HG02642 (cell line): ENCODE measurements around the gene APOBEC3B.
"Not testable (repeated sequence)": the region's sequence is repeated elsewhere in the genome, so short reads cannot be mapped to it uniquely, and the experiment has no call there.

Experiments used
- ATAC-seq: cut with Tn5 transposase; IDR thresholded peaks from one replicate; pipeline ENCODE4 v1.9.1; 2021; ENCODE audit warnings: mild to moderate bottlenecking; ENCODE audit not compliant: unreplicated experiment, poor library complexity

Gene APOBEC3B

DNA sequence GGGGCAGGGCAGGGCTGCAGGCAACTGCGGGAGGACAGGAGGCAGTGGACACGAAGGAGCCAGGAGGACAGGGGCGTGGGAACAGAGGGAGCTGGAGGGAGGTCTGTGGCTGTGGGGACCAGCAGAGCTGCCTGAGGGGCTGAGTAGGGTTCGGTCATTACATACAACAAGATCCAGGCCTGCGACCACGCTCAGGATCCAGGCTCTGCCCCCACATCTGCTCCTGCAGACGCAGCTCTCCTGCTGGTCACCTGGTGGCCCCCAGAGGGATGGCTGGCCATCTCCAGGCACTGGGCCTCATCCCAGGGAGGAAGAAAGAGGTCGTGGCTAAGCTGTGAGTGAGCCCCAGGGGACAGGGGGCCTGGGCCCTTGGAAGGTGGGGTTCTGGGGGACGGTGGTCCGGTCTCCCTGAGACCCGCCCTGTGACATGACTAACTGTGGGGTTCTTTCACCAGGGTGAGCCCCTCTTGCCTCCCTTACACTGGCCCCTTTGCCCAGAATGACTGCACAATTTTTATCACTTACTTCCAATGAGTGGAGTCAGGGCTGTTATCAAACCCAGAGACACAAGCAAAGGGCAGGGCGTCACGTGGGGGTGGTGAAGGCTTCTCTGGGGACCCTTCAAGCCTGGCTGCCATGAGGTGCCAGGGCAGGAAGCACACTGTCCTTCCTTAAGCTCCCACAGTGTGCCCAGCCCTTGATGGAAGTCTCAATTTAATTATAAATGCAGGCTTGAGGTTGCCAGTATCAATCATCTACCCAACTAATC is 31.4 kb upstream of the APOBEC3B start:
- ATAC-seq = no peak

DNA sequence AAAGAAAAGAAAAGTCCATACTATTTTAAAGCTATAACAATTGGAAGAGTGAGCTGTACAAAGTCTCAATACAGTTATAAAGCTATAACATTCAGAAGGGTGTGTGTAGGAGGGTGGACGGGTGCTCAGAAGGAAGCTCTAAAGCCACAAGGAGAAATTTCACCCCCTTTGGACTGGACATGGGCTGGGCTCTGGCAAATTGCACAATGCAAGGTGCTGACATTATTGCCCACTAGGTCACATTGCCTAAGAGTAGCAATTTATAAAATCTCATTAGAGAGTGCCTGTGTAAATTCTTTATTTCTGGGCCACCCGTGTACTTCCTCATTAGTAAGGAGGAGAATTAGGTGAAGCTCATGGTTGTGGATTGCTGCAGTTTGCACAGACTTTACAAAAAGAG is 30.4 kb upstream of the APOBEC3B start:
- ATAC-seq = no peak

- ATAC-seq = no peak
These were observed 29.7 kb upstream of the APOBEC3B start for GRCh38 chr22:38952281-38952993.

GRCh38 chr22:38953091-38953490 is 29.1 kb upstream of the APOBEC3B start:
- ATAC-seq = no peak

DNA sequence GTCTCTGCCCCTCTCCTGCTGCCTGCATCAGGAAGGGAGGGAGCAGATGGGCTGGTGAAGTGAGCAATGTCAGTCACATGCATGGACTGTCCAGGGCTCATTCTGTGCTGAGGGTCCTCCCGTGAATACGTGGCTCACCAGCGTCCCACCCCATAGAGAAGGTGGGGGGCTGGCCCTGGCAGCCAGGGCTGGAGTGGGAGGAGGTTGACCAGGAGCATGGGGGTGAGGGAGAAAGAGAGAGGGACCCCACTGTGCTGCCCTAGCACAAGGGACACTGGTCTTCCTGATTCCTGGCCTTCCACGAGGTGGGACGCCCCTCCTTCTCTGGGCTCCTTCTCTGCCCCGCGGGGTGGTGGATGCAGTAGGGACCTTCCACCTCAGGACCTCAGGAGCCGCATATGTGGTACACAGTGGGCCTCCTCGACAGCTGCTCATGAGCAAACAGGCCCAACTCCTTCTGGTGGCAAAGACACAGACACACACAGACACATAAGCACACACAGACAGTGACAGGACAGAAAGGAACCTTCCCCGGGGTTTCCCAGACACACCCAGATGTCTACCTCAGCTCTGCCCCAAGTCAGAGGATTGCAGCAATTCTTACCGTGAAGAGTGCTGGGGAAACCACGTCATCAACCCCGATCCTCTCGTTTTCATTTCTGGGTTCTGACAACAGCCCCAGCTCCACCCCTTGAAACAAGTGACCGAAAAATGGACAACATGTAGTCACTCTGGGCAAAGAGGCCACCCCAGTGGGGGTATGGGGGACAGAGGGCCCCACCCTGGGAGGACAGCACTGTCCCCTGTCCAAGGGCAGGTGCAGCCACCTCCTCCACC is 28.4 kb upstream of the APOBEC3B start:
- ATAC-seq = peak; percentile 71

DNA sequence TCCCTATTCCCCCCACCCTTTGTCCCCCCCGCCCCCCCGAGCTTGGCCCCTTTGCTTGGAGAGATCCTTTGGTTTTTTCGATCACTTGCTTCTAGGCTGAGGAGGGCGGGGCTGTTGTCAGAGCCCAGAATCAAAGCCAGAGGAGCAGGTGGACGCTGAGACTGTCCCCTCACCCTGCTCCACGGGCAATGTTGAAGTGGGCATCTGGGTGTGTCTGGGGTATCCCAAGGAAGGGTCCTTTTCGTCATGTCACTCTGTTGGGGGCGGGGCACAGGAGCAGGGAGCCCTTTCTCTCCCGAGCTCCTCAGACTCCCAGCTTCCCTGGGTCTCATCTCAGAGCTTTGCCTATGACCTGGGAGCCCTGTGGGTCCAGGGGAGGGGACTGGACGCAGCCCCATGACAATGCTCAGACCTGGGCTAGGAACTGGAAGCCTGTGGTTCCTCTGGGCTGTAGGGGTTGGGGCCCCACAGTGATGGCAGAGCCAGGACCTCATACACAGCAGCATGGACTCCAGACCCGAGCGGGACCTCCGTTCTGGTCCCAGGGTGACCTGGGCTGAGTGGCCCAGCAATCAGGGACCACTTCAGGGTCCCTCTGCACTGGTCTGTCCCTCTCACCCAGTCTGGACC is 27.6 kb upstream of the APOBEC3B start:
- no peak for ATAC-seq

GRCh38 chr22:38955250-38955905 is 26.8 kb upstream of the APOBEC3B start:
- no peak for ATAC-seq

DNA sequence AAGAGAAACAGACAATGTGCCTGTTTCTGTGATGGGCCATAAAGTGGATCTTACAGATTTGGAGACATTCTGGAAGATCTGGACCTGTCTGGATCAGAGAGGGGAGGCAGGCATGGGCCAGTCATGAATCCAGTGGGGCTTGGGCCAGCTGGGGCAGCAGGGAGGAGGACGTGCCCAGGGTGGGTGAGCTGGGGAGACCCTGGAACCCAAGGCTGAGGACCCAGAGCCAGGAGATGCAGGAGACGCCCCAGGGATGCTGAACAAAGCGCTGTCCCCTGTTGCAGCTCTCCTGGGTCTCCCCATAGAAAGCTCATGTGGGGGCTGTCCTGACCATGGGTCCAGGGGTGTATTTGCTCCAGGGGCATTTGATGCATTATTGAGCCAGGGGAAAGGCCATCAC is 26.2 kb upstream of the APOBEC3B start:
- ATAC-seq = no peak

GRCh38 chr22:38956551-38956950 is 25.6 kb upstream of the APOBEC3B start:
- no peak for ATAC-seq

DNA sequence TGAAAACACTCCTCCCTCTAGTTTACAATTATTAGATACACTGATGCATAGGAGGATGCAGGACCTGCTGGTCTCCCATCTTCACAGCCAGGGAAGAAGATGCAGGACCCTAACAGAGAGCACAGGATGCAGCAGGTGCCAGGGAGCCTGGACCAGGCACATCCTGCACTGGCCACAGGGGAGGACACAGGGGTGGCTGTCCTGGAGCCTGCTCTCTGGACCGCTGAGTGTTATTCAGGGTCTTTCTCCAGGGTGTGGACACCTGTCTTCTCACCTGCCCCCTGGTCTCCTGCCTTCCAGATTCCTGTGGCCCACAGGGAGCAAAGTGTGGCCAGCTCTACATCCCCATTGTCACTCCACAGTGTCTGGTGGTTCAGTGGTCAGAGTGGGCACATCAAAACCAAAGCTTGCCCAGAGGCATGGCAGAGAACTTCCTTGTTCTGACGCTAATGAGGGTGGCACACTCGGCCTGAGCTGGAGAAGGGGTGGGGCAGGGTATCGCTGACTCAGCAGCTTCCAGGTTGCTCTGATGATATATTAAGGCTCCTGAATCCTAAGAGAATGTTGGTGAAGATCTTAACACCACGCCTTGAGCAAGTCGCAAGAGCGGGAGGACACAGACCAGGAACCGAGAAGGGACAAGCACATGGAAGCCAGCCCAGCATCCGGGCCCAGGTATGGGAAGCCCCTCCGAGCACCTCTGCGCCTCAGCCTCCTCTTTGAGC is 24.9 kb upstream of the APOBEC3B start, which contains the start of gene APOBEC3A:
Gene APOBEC3A (plus strand): TSS at position 564 of the 725 bp plus-strand sequence. CDS start 83 bp downstream, at position 647.
- no peak for ATAC-seq

GRCh38 chr22:38957808-38958650 is 24.1 kb upstream of the APOBEC3B start:
- no peak for ATAC-seq

- not testable (repeated sequence) for ATAC-seq
These were observed 23.6 kb upstream of the APOBEC3B start for GRCh38 chr22:38958651-38958943.

DNA sequence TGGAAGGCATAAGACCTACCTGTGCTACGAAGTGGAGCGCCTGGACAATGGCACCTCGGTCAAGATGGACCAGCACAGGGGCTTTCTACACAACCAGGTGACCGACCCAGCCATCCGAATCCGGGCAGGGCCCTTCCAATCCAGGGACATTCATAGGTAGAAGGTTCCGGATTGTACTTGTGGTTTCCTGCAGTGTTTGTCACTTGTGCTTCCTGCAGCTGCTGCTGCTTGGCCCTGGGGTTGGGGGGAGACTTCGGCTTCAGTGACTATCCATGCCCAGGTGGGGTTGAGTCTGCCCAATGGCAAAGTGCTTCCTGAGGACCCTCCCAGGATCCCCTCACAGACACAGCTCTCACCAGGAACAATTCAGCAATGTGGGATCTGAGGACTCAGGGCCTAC is 22.6 kb upstream of the APOBEC3B start:
- ATAC-seq = no peak

- ATAC-seq = not testable (repeated sequence)
These were observed 21.5 kb upstream of the APOBEC3B start for GRCh38 chr22:38960673-38961072.

DNA sequence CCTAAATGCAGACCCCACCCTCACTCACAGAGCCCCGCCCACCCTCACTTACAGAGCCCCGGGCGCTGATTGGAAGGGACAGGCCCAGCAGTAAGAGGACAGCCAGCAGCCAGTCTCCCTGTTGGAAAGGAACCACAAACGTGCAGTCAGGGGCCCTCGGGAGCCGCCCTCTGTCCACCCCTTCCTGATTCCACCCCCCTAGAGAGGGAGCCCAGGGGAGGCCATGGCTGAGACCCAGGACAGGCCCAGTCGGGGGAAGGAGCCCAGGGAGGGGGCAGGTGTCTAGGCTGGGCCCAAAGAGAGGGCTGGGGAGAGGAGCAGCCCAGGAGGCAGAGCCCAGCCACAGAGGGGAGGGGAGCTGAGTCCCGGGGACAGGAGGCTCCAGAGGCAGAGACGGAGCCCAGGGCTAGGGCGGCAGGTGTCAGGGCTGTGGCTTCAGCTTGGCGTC is 18.8 kb upstream of the APOBEC3B start:
- ATAC-seq = not testable (repeated sequence)

GRCh38 chr22:38963872-38964271 is 18.3 kb upstream of the APOBEC3B start:
- ATAC-seq = no peak

DNA sequence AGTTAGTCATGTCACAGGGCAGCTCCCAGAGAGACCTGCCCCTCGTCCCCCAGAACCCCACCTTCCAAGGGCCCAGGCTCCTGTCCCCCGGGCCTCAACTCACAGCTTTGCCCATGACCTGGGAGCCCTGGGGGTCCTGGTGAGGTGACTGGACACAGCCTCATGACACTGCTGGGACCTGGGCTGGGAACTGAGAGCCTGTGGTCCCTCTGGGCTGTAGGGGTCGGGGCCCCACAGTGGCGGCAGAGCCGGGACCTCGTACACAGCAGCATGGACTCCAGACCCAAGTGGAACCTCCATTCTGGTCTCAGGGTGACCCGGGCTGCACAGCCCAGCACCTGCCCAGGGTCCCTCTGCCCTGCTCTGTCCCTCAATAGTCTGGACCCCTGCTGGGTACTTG is 17.8 kb upstream of the APOBEC3B start:
- ATAC-seq = no peak

DNA sequence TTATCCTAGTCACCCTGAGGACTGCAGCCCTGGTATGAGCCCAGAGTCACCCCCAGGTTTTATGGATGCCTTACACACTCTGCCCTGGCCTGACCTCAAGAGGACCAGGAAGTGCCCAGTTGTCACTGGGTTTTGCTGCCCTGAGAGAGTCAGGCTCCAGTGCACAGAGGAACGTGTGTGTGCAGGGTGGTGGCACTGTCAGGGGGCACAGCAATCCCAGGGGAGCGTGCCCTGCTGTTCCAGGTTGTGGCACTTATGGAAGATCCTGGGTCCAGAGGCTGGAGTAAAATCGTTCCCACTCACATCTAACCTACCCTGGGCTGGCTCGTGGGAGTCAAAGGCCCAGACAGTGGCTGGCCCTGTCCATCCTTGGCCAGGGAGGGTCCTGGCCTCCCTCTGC is 17.2 kb upstream of the APOBEC3B start:
- no peak for ATAC-seq
